Neural crest cell (in vitro differentiated cells): ENCODE measurements around the gene CD81. TPM values are rescaled to one million over a fixed set of nuclear protein-coding genes. Genes with fewer than 3 reads are reported as not detected.
"Not testable (repeated sequence)": the region's sequence is repeated elsewhere in the genome, so short reads cannot be mapped to it uniquely, and the experiment has no call there.

Source experiments
- DNase-seq: peaks from one replicate; pipeline ENCODE4 v3.0.0; 2021; ENCODE audit warnings: low read depth, mixed read lengths, low spot score
- H3K27ac Mint-ChIP-seq: one replicate; pipeline ENCODE4 v1.8.0; 2021; ENCODE audit warnings: mild to moderate bottlenecking, mixed read lengths; ENCODE audit not compliant: unreplicated experiment
- H3K27me3 Mint-ChIP-seq: 2 replicates; pipeline ENCODE4 v1.8.0; 2021; ENCODE audit warnings: low read depth, mild to moderate bottlenecking, mixed read lengths
- H3K36me3 Mint-ChIP-seq: 2 replicates; pipeline ENCODE4 v1.8.0; 2021; ENCODE audit warnings: low read depth, mild to moderate bottlenecking, mixed read lengths
- H3K4me1 Mint-ChIP-seq: 2 replicates; pipeline ENCODE4 v1.8.0; 2021; ENCODE audit warnings: mixed read lengths
- H3K4me3 Mint-ChIP-seq: one replicate; pipeline ENCODE4 v1.8.0; 2021; ENCODE audit warnings: mild to moderate bottlenecking, mixed read lengths
- H3K9me3 Mint-ChIP-seq: 2 replicates; pipeline ENCODE4 v1.8.0; 2021; ENCODE audit warnings: mixed read lengths
- CTCF ChIP-seq: fragments of 200-600 bp; sonication (generic); conservative IDR thresholded peaks from 2 replicates; pipeline ENCODE4 v1.5.0; 2021; ENCODE audit warnings: antibody characterized with exemption, mild to moderate bottlenecking
- total RNA-seq: library from RNA; stranded (reverse); gene quantifications from 2 replicates; pipeline ENCODE4 v1.2.1, GENCODE V29; 2021

CD81 gene
- total RNA-seq, 1 donor from 2014 or later = 225 TPM

GRCh38 chr11:2348986-2349385 is 28.1 kb upstream of the CD81 start:
- Mint-ChIP-seq H3K27ac (no peak overlapping the region), H3K4me1 (no peaks in the 10 kb centered on the region), H3K4me3 (no peak overlapping the region), H3K9me3 (no peaks in the 10 kb centered on the region), H3K36me3 (no peaks in the 10 kb centered on the region), H3K27me3 (peaks cover 2% of the 10 kb centered on the region)
- TF ChIP-seq CTCF = no peak
- DNase-seq = no peak

- TF ChIP-seq CTCF = no peak
- Mint-ChIP-seq H3K4me1 (no peaks in the 10 kb centered on the region), H3K4me3 (no peak overlapping the region), H3K27me3 (peaks cover 2% of the 10 kb centered on the region), H3K27ac (no peak overlapping the region), H3K36me3 (no peaks in the 10 kb centered on the region), H3K9me3 (peaks cover 4% of the 10 kb centered on the region)
- no peak for DNase-seq
Observed at GRCh38 chr11:2351701-2352100, 25.4 kb upstream of the CD81 start.

GRCh38 chr11:2352420-2352819 is 24.7 kb upstream of the CD81 start:
- no peak overlapping the region for H3K4me3 Mint-ChIP-seq
- peaks cover 2% of the 10 kb centered on the region for H3K27me3 Mint-ChIP-seq
- H3K4me1 Mint-ChIP-seq = no peaks in the 10 kb centered on the region
- H3K27ac Mint-ChIP-seq = no peak overlapping the region
- H3K9me3 Mint-ChIP-seq = peaks cover 4% of the 10 kb centered on the region
- no peak for DNase-seq
- TF ChIP-seq CTCF = no peak
- H3K36me3 Mint-ChIP-seq = no peaks in the 10 kb centered on the region

- no peak overlapping the region for H3K4me3 Mint-ChIP-seq
- no peak overlapping the region for H3K27ac Mint-ChIP-seq
- H3K36me3 Mint-ChIP-seq = no peaks in the 10 kb centered on the region
- no peaks in the 10 kb centered on the region for H3K4me1 Mint-ChIP-seq
- no peak for TF ChIP-seq CTCF
- H3K9me3 Mint-ChIP-seq = peaks cover 4% of the 10 kb centered on the region
- DNase-seq = no peak
- peaks cover 2% of the 10 kb centered on the region for H3K27me3 Mint-ChIP-seq
Observed at GRCh38 chr11:2355000-2355644, 22.0 kb upstream of the CD81 start.

- Mint-ChIP-seq H3K27me3 (no peaks in the 10 kb centered on the region), H3K9me3 (peaks cover 4% of the 10 kb centered on the region), H3K4me3 (no peak overlapping the region), H3K4me1 (no peaks in the 10 kb centered on the region), H3K27ac (no peak overlapping the region), H3K36me3 (no peaks in the 10 kb centered on the region)
- TF ChIP-seq CTCF = no peak
- no peak for DNase-seq
Observed at GRCh38 chr11:2357246-2357645, 19.9 kb upstream of the CD81 start.

GRCh38 chr11:2357651-2358050 is 19.5 kb upstream of the CD81 start:
- not testable (repeated sequence) for DNase-seq, H3K4me3 Mint-ChIP-seq, H3K27ac Mint-ChIP-seq, H3K4me1 Mint-ChIP-seq, H3K27me3 Mint-ChIP-seq, H3K36me3 Mint-ChIP-seq, H3K9me3 Mint-ChIP-seq
